ENCODE results near the gene IL22RA2.

Gene IL22RA2

DNA sequence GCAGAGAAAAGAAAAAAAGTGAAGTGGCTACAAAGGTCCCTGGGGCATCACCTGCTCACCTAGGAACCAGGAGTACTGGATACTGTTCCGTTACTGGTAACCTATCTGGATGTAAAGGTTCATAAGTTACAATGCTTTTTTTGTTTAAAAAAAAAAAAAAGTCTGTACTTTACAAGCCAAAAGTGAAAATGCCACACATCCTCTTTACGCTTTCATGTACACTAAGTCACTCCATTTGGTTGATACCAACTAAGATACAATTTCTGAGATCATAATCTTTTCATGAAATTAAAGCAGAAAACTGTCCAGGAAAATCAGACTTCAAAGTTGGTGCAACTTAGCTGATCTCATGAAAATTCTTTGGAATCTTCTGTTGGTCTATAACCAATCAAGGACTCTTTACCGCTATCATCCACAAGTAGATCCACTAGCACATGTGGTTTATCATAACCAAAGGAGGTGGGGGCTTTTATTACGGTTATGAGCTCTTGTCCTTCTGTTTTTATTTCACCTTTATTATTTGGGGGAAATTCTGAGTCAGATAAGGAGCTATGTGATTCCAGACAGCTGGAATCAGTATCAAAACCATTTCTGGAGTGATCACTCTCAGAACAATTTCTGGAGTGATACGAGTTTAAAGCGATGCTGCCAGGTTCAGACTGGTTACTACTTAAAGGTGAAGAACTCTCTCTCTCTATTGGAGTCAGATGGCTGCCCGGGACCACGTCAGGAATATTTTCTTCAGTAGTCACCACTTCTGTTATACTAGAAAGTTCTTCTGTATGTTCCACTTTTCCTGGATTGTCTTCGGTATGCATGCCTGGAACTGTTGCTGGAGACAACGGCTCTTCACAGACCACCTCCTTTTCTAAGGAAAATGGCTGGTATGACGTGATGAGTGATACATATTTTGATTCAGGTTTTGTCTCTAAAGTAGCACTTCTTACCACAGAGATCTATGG, 24.5 kb upstream of the IL22RA2 start:
- DNase-seq (ENCODE audit: low read depth, low spot score): no peak

GRCh38 chr6:137193256-137194070, 20.0 kb upstream of the IL22RA2 start:
- DNase-seq (ENCODE audit: low read depth, low spot score): no peak

GRCh38 chr6:137192821-137193220, 19.4 kb upstream of the IL22RA2 start:
- no peak for DNase-seq (ENCODE audit: low read depth, low spot score)

- no peak for DNase-seq (ENCODE audit: low read depth, low spot score)
Measured at GRCh38 chr6:137191670-137192069, 18.2 kb upstream of the IL22RA2 start.

DNA sequence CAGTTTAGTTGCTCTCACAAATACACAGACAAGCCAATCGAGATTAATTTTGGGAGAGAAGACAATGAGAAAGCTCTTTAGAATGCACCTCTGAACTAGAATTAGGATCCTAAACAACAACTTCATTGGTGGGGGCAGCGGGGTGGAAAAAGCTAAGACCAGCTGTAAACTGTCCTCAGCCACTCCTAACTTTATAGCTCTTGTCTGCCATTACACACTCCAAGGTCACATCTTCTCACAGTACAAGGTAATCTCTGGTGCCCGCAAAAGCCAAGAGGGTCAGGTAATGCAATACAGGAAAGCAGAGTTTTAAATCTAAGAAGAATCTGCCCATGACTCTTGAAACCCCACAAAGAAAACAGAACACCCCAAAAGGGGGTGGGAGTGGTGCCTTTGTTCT, 17.8 kb upstream of the IL22RA2 start:
- DNase-seq (ENCODE audit: low read depth, low spot score): no peak

DNA sequence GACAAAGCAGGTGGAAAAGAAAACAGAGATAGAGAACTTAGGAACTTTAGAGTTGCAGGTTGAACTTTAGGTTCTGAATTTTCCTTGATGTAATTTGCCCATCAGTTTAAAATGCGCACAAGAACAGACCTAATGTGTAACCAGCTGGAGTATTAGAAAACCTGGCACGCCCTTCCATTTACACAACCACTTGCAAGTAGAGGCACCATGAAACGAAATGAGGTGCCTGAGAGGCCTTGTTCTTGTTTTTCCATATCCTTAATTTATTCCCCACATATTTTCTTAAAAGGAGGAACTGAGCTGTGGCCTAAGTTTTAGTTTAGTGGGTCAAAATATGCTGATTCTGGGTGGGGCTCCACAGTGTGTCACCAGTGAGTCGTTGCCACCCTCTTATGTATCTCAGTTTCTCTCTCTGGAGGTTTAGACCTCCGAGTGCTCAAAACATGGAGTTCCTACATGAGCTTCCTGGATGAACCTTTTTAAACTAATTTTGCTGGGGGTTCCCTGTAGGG, 17.2 kb upstream of the IL22RA2 start:
- DNase-seq (ENCODE audit: low read depth, low spot score): no peak

- no peak for DNase-seq (ENCODE audit: low read depth, low spot score)
Measured at GRCh38 chr6:137188855-137189254, 15.4 kb upstream of the IL22RA2 start.

DNA sequence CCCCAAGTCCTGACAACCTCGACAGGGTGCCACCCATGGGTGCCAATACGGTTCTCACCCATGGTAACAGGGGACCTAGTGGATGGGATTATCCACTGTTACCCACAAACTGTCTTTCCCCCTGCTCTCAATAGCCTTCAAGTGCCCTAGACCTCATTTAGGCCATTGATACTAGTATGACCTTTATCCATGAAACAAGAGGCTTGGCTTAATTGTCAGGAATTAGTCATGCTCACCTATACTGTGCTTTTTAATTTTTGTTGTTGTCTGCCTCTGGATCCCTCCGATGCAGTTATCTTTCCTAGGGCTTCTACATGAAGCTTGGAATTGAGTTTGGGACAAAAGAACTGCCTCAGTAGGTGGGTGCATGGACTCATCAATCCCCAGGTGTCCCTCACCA, 11.8 kb upstream of the IL22RA2 start:
- no peak for DNase-seq (ENCODE audit: low read depth, low spot score)

DNA sequence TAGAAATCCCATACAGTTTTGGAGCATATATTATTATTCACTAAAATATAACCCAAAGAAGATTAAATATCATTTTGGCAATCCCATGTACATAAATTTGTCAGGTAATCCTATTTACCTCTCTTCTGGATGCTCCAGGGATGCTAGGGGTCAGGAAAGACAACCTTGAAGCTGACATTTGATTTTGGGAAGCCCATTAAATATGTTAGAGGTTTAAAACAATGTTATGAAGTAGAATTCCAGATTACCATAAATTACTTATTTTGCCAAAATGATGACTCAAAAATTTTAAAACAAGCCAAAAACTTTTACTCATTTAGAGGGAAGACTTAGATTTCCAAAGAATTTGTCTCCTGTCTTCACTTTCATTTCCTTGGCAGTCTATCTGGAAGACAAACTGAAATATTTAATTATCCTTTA, 9.2 kb upstream of the IL22RA2 start:
- DNase-seq (ENCODE audit: low read depth, low spot score): no peak

DNA sequence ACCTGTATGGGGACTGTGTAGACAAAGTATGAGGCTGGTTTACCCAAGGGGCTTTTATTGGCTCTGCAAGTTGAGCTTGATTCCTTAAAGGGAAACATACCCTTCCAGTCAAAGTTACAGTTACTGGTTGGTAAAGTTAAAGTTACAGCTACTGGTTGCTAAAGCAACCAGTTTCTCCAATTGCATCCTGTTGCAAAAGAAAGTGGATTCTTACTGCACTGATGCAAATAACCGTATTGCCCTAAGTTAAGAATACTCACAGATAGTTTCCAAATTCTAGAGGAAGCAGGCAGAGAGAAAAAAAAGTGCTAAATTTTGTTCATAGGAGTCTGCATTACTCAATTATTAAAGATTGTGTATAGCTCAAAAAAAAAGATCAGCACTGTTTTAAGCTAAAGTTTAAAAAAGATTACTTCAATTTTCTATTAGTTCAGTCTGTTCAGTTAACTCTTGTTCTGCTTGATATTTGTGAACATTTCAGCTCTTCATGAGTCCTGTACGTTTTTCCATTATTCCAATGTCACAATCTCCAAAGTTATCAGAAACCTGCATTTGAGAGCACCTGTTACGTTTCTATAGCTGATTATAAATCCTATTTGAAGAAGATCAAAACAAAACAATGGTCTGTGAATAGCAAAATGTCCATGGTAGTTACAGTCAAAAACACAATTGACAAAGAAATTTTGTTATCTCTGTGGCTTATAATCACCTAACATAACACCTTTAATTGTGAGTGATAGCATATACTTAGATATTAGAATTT, 8.6 kb upstream of the IL22RA2 start:
- no peak for DNase-seq (ENCODE audit: low read depth, low spot score)

- no peak for DNase-seq (ENCODE audit: low read depth, low spot score)
Measured at GRCh38 chr6:137177611-137178010, 4.2 kb upstream of the IL22RA2 start.

DNA sequence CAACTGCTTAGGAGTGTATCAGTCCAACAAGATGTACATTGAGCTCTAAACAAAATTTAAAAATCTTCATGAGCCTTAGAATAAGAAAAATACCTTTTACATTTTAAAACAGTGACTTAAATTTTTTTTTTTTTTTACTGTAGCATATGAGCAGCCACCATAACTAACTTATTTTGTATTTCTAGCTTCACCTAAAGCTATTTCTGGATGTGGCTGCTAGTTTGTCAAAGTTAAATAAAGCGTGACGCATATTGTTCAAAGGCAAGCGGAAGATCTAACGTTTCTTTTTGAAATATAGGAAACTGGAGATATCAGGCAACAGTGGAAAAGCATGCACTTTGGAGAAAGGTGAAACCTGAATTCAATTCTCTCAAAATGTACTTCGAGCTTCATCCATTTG, 3.3 kb upstream of the IL22RA2 start:
- no peak for DNase-seq (ENCODE audit: low read depth, low spot score)

DNA sequence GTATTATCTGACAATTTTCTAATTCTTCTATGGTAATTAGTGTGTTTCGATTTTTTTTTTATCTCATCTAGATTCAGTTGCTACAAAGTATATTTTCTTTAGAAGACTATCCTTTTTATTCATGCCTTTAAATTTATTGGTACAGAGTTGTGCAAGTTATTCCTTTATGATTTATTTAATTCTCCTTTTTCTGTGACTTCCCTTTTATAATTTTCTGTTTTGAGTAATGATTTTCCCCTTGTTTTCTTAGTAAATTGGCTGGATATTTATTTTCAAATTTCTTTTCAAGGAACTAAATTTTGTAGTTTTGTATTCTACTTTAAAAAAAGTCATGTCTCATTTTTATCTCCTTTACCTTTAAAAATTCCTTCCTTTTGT, 2.4 kb upstream of the IL22RA2 start:
- no peak for DNase-seq (ENCODE audit: low read depth, low spot score)

- no peak for DNase-seq (ENCODE audit: low read depth, low spot score)
Measured at GRCh38 chr6:137175157-137175867, 1.9 kb upstream of the IL22RA2 start.

DNA sequence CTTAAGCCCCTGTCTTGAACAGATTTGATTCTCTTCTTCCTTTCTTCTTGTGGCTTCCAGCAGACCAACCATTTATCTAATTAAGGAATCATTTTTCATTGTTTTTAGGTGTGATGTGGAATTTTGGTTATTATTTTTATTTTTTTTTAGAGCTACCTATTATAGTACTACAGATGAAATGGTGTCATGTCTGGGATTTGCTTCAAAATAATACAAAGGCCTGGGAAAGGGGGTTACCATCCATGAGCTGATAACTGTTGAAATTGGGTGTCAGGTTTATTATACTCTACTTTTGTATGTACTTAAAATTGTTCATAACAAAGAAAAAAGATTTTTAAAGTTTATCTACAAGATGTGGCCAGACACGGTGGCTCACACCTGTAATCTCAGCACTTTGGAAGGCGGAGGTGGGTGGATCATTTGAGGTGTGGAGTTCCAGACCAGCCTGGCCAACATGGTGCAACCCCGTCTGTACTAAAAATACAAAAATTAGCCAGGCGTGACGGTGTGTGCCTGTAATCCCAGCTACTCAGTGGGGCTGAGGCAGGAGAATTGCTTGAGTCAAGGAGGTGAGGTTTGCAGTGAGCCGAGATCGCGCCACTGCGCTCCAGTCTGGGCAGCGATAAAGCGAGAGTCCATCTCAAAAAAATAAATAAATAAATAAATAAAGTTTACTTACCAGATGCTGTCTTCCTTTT, 561 bp downstream of the IL22RA2 start:
- DNase-seq (ENCODE audit: low read depth, low spot score): no peak

DNA sequence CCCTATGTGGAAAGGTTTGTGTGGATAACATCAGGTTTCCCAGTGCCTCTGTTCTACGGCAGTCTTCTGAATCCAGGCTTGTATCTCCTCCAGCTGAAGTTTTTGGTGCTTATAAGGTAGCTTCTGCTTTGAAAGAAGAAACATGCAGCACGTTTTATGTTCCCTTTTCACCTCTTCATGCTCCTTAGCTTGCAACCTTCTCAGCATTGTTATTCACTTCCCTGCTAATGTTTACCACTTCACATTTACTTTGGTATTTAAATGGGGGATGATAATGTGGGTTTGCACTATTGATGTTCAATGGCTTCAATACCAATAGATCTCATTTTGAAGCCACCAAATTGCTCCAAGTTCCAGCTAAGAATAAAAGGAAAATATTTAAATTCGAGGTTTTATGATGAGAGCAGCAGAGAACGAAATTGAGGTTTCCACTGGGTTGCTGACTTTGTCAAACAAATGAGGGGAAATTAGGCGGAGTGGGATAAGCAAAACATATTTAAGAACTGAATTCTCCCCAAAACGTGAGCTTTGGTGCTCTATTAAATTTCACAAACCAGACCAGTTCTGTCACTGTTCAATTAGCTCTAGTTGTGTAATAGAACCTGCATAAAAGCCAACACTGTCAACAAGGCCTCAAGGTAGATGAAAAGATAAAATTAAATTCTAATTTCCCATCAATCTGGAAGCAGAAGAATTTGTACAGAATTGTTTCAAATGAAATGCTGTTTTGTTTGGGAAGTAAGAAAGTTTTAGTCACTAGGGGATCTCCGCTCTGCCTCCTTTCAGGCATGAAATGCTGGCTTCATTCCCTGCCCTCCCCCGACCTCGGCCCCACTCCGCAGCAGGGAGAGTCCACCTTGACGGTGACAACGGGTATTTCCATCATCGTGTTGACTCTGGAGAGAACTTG, 1.4 kb downstream of the IL22RA2 start:
- DNase-seq (ENCODE audit: low read depth, low spot score): no peak

GRCh38 chr6:137171053-137171374, 2.4 kb downstream of the IL22RA2 start:
- no peak for DNase-seq (ENCODE audit: low read depth, low spot score)

DNA sequence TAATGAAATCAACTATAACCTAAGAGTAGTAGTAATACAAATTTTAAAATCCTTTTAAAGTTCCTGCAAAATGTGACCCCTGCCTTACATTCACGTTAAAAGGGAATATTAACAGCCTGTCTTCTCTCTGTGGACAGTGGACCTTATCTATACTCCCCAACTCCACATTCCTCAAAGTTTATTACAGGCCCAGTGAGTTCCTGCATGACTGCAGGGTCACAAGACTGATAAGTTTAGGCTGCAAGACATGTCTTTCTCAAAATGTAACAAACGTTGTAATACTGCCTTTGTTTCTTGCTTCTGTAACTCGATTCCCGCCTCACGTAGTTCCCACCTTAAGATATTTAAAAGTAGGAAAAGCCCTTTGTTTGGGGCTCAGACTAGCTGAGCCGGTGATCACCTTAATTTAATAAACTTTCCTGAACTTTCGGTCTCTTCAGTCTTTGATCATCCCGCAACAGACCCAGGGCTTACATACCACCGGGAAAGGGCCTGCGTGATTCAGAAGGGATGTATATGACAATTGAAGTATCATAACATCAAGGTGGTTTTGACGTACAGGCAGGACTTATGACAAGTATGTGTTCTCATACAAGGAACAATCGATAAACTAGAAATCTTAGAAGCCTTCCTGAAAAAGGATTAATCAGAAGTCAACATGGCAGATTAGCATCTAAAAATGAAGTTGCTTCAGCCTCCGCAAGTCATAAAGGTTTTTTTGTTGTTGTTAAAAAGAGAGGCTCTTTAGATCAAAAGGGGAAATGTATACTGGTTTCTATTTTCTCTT, 3.0 kb downstream of the IL22RA2 start:
- no peak for DNase-seq (ENCODE audit: low read depth, low spot score)
